ENCODE measurements around the gene FOXJ1.

Gene FOXJ1

DNA sequence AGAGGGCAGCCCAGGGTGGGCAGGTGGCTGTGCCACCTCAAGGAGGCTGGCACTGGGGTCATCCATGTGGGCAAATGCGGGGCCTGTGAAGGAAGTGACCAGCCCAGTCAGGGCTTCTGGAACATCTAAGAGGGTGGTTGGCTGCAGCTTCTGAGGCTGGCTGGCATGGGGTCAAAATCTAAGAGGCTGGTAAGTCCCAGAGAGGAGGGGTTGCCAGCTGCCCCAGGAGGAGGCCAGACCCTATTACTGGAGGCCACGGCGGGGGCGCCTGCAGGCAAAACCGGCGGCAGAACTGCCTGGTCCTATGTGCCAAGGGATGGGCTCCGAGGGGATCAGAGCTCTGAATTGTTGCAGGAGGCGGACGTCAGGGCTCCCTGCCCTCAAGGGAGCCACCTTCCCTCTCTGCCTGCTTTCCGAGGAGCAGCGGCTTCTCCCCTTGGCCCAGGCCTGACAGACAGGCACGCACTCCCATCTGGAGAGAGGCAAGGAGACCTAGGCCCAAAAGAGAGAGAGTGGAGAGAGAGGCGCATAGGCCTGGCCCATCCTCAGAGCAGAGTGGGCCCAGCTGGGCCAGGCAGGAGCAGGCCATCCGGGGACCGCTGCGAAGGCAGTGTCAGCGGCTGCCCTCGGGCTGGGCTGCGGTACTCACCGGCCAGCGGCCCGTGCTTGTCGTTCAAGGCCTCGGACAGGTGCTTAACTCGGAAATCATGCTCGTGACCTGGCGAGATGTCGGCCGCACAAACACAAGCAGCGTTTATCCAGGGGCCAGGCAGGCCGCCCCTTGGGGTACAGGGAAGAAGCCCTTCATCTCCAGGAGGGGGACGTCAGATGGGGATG, 51.1 kb downstream of the FOXJ1 start:
- no peak for DNase-seq

DNA sequence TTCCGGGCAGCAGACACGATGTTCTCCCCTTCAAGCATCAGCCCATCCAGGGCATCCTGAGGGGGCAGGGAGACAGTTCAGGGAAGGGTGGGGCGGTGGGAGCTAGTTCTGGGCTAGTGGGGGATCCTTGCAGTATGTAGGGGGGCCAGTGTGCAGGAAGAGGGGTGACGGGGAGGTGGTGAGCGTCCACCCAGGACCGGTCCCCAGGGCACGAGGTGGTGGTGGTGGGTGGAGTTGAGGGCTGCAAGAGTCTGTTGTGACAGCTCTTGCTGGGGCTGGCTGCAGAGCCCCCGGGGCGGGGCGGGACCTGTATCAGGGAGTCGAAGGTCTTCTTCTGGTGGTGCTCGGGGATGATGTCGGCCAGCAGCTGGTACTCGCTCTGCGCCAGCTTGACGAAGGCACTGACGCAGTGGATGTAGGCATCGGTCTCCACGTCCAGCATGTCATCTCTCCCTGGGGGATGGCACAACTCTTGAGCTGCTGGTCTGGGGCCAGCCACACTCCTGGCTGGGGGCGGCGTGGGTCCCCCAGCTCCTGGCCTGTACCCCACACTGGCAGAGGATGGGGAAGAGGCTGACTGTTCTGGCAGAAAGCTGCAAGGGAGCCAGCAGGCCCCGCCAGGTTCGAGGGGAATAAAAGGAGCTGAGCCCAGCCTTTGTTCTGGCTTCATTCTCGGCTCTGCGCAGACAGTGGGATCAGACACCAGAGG, 52.0 kb downstream of the FOXJ1 start:
- DNase-seq: no peak

DNA sequence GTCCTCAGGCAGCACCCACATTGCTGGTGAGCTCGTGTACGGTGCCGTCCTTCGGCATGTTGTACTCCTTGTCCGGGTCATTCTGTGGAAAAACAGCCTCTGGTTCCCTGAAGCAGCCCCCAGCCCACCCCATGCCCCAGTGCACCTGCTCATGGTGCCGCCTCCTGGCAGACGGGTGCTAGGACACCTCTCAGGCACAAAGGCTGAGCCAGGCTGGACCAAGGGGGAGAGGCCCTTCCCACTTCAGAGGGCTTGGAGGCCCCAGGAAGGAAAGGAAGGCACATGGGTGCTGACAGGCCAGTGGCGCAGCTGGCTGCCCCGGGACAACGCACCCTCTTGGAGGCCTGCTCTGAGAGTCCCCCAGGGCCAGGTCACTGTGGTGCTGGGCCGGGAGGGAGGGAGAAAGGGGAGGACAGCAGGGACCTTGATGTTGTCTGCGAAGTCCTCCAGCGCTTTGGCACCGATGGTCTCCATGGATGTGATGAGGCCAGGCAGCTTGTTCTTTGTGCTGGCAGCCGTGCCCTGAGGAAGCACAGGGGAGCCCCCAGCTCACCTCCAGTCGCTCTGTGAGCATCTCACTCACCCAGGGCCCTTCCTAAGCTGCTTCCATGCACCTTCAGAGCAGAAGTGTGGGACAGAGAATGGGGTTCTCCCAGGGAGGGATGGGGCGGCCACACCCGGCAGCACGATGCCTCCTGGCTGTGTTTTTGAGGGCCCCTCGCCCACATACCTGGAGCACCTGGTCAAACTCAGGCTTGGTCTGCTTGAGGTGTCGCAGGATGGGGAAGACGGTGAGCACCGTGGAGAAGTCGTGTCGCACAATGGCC, 52.8 kb downstream of the FOXJ1 start:
- DNase-seq: no peak

DNA sequence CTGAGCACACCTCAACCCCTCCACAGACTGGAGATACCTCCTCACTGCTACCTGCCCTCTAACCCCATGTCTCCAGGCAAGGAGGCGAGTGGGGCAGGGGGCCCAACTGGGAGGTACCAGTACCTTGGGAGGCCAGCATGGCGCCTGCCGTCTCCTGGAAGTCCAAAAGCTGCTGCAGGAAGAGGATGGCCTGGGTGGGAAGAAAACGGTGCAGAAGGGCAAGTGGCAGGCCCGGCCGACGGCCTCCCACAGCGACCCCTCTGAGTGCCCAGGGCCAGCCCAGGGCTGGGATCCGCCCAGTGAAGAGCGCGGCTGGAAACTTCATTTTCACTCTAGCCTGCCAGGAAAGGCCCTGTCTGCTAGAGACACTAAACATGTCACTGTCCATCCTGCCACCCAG, 53.5 kb downstream of the FOXJ1 start:
- no peak for DNase-seq

DNA sequence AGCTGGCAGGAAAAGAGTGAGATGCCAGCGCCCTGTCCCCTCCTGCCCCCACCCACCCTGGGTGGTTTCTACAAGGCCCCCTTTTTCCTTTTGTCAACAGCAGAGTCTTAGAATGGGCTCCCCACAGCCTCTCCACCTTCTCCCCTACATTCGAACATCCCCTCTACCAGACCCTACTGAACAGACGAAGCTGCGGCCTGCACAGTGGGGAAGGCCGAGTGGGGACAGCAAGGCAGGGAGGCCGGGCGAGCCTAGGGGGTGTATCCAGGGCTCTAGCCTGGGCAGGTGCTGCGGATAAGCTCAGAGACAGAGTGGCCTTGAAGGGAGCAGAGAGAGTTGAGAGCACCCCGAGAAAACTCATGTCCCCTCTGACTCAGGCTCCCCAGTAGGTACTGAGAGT, 54.7 kb downstream of the FOXJ1 start:
- no peak for DNase-seq

Measured in activated gamma-delta T cell (primary cell).